ENCODE data around the gene AZU1.

AZU1 gene

GRCh38 chr19:797528-798414 is 29.9 kb upstream of the AZU1 start:
- DNase-seq = peak; percentile 75 to 86

GRCh38 chr19:798415-799075 is 29.1 kb upstream of the AZU1 start:
- no peak for DNase-seq

- no peak for DNase-seq
Observed at GRCh38 chr19:799076-799881, 28.4 kb upstream of the AZU1 start.

GRCh38 chr19:800360-801029 is 27.1 kb upstream of the AZU1 start:
- DNase-seq = no peak

GRCh38 chr19:801030-801860 is 26.4 kb upstream of the AZU1 start:
- no peak for DNase-seq

- no peak for DNase-seq
Observed at GRCh38 chr19:801861-802497, 25.7 kb upstream of the AZU1 start.

GRCh38 chr19:802498-803098 is 25.0 kb upstream of the AZU1 start:
- DNase-seq = no peak

GRCh38 chr19:803099-803561 is 24.5 kb upstream of the AZU1 start:
- DNase-seq = no peak

- no peak for DNase-seq
Observed at GRCh38 chr19:803686-804418, 23.8 kb upstream of the AZU1 start.

GRCh38 chr19:804419-805165 is 23.0 kb upstream of the AZU1 start:
- DNase-seq = no peak

GRCh38 chr19:805166-805551 is 22.5 kb upstream of the AZU1 start:
- no peak for DNase-seq

- DNase-seq = no peak
Observed at GRCh38 chr19:805600-806550, 21.8 kb upstream of the AZU1 start.

GRCh38 chr19:806815-807421 is 20.7 kb upstream of the AZU1 start:
- no peak for DNase-seq

- DNase-seq = no peak
Observed at GRCh38 chr19:807627-808422, 19.8 kb upstream of the AZU1 start.

GRCh38 chr19:808423-808775 is 19.2 kb upstream of the AZU1 start:
- DNase-seq = no peak

GRCh38 chr19:810077-810855 is 17.4 kb upstream of the AZU1 start:
- DNase-seq = no peak

All from SHP77 (cell line).